Measurements from ENCODE around the gene ATP5F1E. TPM values are rescaled to one million over a fixed set of nuclear protein-coding genes. Genes with fewer than 3 reads are reported as not detected.
A peak's percentile ranks its signal among the peaks of the same experiment; 100 is the strongest.

The ATP5F1E gene
- total RNA-seq, 4 donors from 2014 or later, result 13.3 to 57.8 (median 32.4) TPM

- no peaks in the 10 kb centered on the region for H3K9me3 ChIP-seq
- H3K4me1 ChIP-seq, result peaks cover 23 to 26% of the 10 kb centered on the region in 2 donors
- DNase-seq, result no peak
- WGBS, 2 donors, result 97 to 99% methylated on average over 2 of the region's 2 CpGs
- H3K27ac ChIP-seq, result peak overlapping the region in 1 of 3 donors; percentile 74
- peaks cover 28 to 43% of the 10 kb centered on the region in 2 donors for H3K36me3 ChIP-seq
- H3K27me3 ChIP-seq, result no peaks in the 10 kb centered on the region
- no peak overlapping the region for H3K4me3 ChIP-seq (replicated peaks in 1 of 3)
- intact Hi-C loops (cut with DNase I), result loop anchor here (10.0 kb wide), 1 partner anchor 49 kb away; the partner anchor contains the start of gene NELFCD
- TF ChIP-seq POLR2A (IDR thresholded peaks at IDR 0.05), result no peak
- TF ChIP-seq CTCF (IDR thresholded peaks at IDR 0.05), result no peak
These were observed 1.6 kb upstream of the ATP5F1E start for GRCh38 chr20:59033616-59034165.

DNA sequence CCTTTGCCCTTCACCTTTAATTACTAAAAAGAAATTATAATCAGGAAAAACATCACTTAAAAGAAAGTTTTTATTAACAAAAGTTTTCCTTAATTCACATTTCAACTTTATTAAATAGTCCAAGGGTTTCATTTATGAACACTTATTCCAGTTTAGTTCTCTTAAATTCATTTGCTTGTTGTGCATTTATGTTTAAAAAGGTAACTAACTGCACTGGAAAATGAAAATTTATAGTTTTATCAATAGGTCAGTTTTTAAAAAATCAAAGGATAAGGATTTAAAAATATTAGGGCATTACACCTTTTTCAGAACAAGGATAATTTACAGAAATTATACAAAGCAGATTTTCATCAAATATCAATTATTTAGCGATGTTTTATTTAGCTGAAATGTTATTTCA, 958 bp upstream of the ATP5F1E start:
- TF ChIP-seq POLR2A (IDR thresholded peaks at IDR 0.05), result no peak
- no peak for TF ChIP-seq CTCF (IDR thresholded peaks at IDR 0.05)
- Histone ChIP-seq H3K4me1 (peaks cover 29 to 32% of the 10 kb centered on the region in 2 donors), H3K27me3 (no peaks in the 10 kb centered on the region), H3K9me3 (no peaks in the 10 kb centered on the region), H3K4me3 (replicated peaks in 1 of 3) (no peak overlapping the region), H3K27ac (peak overlapping the region in 2 of 3 donors; percentile 74 to 86), H3K36me3 (peaks cover 33 to 43% of the 10 kb centered on the region in 2 donors)
- intact Hi-C loops (cut with DNase I), result loop anchor here (10.0 kb wide), 1 partner anchor 48 kb away; the partner anchor contains the start of gene NELFCD
- 99% methylated on average over 1 of the region's 1 CpG for WGBS, 2 donors
- DNase-seq, result no peak

GRCh38 chr20:59032713-59033059, 551 bp upstream of the ATP5F1E start:
- H3K4me3 ChIP-seq (replicated peaks in 1 of 3), result peak overlapping the region; percentile 54 to 68 (median 58)
- H3K27me3 ChIP-seq, result no peaks in the 10 kb centered on the region
- peak overlapping the region; percentile 74 to 86 (median 79) for H3K27ac ChIP-seq
- TF ChIP-seq POLR2A (IDR thresholded peaks at IDR 0.05), result no peak
- TF ChIP-seq CTCF (IDR thresholded peaks at IDR 0.05), result peak in 3 of 6 experiments; percentile 9 to 25 (median 19)
- WGBS, 2 donors, result 2 to 3% methylated on average over 9 to 10 of the region's 13 CpGs
- peaks cover 29 to 34% of the 10 kb centered on the region in 2 donors for H3K4me1 ChIP-seq
- DNase-seq, result no peak
- peaks cover 33 to 39% of the 10 kb centered on the region in 2 donors for H3K36me3 ChIP-seq
- H3K9me3 ChIP-seq, result no peaks in the 10 kb centered on the region
- intact Hi-C loops (cut with DNase I), result loop anchor here (10.0 kb wide), 1 partner anchor 48 kb away; the partner anchor contains the start of gene NELFCD

- no peaks in the 10 kb centered on the region for H3K27me3 ChIP-seq
- H3K36me3 ChIP-seq, result peaks cover 27 to 40% of the 10 kb centered on the region in 2 donors
- peaks cover 29 to 34% of the 10 kb centered on the region in 2 donors for H3K4me1 ChIP-seq
- H3K9me3 ChIP-seq, result no peaks in the 10 kb centered on the region
- peak overlapping the region; percentile 58 to 68 (median 62) for H3K4me3 ChIP-seq (replicated peaks in 1 of 3)
- H3K27ac ChIP-seq, result peak overlapping the region; percentile 74 to 92 (median 86)
- DNase-seq, result no peak
- WGBS, 2 donors, result 8 to 13% methylated on average over 13 of the region's 13 CpGs
- intact Hi-C loops (cut with DNase I), result loop anchor here (10.0 kb wide), 1 partner anchor 47 kb away; the partner anchor contains the start of gene NELFCD
- TF ChIP-seq POLR2A (IDR thresholded peaks at IDR 0.05) (no peak), CTCF (IDR thresholded peaks at IDR 0.05) (no peak)
These were observed 542 bp downstream of the ATP5F1E start for GRCh38 chr20:59031564-59032022.
